Measurements from ENCODE around the gene PAPPA2.

- TF ChIP-seq POLR2A (IDR thresholded peaks at IDR 0.05), result no peak
- no peak for TF ChIP-seq CTCF (IDR thresholded peaks at IDR 0.05)
Measured at GRCh38 chr1:176533020-176533419, 70.0 kb downstream of the PAPPA2 start.

All from right lobe of liver (tissue), 4 donors.